ENCODE measurements around the gene HYOU1. TPM values are rescaled to one million over a fixed set of nuclear protein-coding genes. Genes with fewer than 3 reads are reported as not detected.

The HYOU1 gene
- total RNA-seq: 86.6 and 187 TPM in 2 replicates

GRCh38 chr11:119057000-119057769 lies at the start of gene HYOU1:
HYOU1 (minus strand) TSS chr11:119057205; CDS start chr11:119056160, 1,045 bp downstream.

GRCh38 chr11:119101759-119102423 lies 44.9 kb upstream of the HYOU1 start, which contains the start of gene DPAGT1:
DPAGT1 (minus strand) TSS chr11:119101853; CDS start chr11:119101655, 198 bp downstream.

GRCh38 chr11:119084663-119085436 lies 27.8 kb upstream of the HYOU1 start, which contains the start of gene HMBS:
HMBS (plus strand) TSS chr11:119084881; CDS start chr11:119085034, 153 bp downstream.

GRCh38 chr11:119067371-119068222 lies 10.6 kb upstream of the HYOU1 start, which contains the start of gene VPS11:
VPS11 (plus strand) TSS chr11:119067818; CDS start chr11:119067824, 6 bp downstream.

GRCh38 chr11:119030329-119031047 lies 26.5 kb downstream of the HYOU1 start, which contains the start of gene SLC37A4:
SLC37A4 (minus strand) TSS chr11:119030877.

GRCh38 chr11:119018074-119018938 lies 38.7 kb downstream of the HYOU1 start, which contains the start of the genes RPS25 and TRAPPC4:
RPS25 (minus strand) TSS chr11:119018343; CDS start chr11:119018284, 59 bp downstream.
TRAPPC4 (plus strand) TSS chr11:119018766; CDS start chr11:119018796, 30 bp downstream.

GRCh38 chr11:118997627-118998387 lies 59.2 kb downstream of the HYOU1 start, which contains the start of gene CENATAC:
CENATAC (plus strand) TSS chr11:118998138; CDS start chr11:118998198, 60 bp downstream.

Other genes with a start within 250 kb of the HYOU1 start
- gene CXCR5, start 173.3 kb downstream of the HYOU1 start, total RNA-seq: not detected in 2 replicates
- gene BCL9L, start 131.3 kb downstream of the HYOU1 start, total RNA-seq: 30.3 and 58.2 TPM in 2 replicates
- not detected in 2 replicates for gene UPK2, start 100.9 kb downstream of the HYOU1 start, total RNA-seq
- not detected in 2 replicates for gene FOXR1, start 85.4 kb downstream of the HYOU1 start, total RNA-seq
- 7.2 and 12.5 TPM in 2 replicates for gene CENATAC, start 59.1 kb downstream of the HYOU1 start, total RNA-seq
- gene RPS25, start 38.9 kb downstream of the HYOU1 start, total RNA-seq: 1,334 and 1,525 TPM in 2 replicates
- gene TRAPPC4, start 38.4 kb downstream of the HYOU1 start, total RNA-seq: 75.0 and 110 TPM in 2 replicates
- 50.4 and 68.5 TPM in 2 replicates for gene SLC37A4, start 26.3 kb downstream of the HYOU1 start, total RNA-seq
- 24.4 and 43.9 TPM in 2 replicates for gene VPS11, start 10.6 kb upstream of the HYOU1 start, total RNA-seq
- gene HMBS, start 27.7 kb upstream of the HYOU1 start, total RNA-seq: 38.8 and 62.1 TPM in 2 replicates
- 31.8 and 41.1 TPM in 2 replicates for gene DPAGT1, start 44.6 kb upstream of the HYOU1 start, total RNA-seq
- gene C2CD2L, start 50.1 kb upstream of the HYOU1 start, total RNA-seq: 5.8 and 8.6 TPM in 2 replicates
- gene HINFP, start 64.4 kb upstream of the HYOU1 start, total RNA-seq: 10.9 and 32.2 TPM in 2 replicates
- gene ABCG4, start 91.8 kb upstream of the HYOU1 start, total RNA-seq: 0.49 and 1.1 TPM in 2 replicates
- 19.1 and 25.4 TPM in 2 replicates for gene NLRX1, start 111.5 kb upstream of the HYOU1 start, total RNA-seq
- gene NHERF4, start 128.3 kb upstream of the HYOU1 start, total RNA-seq: 0.25 TPM in 1 of 2 replicates, not detected in the other
- gene CBL, start 149.1 kb upstream of the HYOU1 start, total RNA-seq: 11.9 and 14.0 TPM in 2 replicates

Measured in mesangial cell (primary cell).